ENCODE data around the gene TTC5. TPM values are rescaled to one million over a fixed set of nuclear protein-coding genes. Genes with fewer than 3 reads are reported as not detected.
"Not testable (repeated sequence)": the region's sequence is repeated elsewhere in the genome, so short reads cannot be mapped to it uniquely, and the experiment has no call there.

Gene TTC5
- total RNA-seq, 1 experiment from 2014 or later, result 18.4 TPM

DNA sequence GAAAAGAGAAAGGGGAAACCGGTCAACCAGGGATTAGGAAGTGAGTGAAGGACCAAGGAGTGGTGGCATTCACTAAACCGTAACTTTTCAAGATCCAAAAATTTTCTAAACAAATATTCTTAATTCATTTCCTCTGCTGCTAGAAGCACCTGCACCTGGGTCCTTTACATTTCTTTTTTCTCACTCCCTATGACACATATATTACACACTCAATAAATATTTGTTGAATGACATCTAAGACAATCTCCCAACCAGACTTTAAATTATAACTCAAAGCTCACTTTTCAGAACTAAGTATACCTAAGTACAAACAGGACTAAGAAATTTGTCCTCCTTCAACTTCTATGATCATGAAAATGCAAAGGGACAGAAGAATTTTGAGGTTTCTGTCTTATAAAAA lies 11.1 kb downstream of the TTC5 start:
- H3K4me1 Mint-ChIP-seq (ENCODE audit: insufficient read depth, unreplicated experiment), result no peaks in the 10 kb centered on the region
- DNase-seq (ENCODE audit: unreplicated experiment), result no peak
- peaks cover 70% of the 10 kb centered on the region for H3K36me3 Mint-ChIP-seq (ENCODE audit: insufficient read depth, unreplicated experiment)
- intact Hi-C loops (cut with micrococcal nuclease), result no loop called here
- H3K27me3 Mint-ChIP-seq (ENCODE audit: insufficient read depth, unreplicated experiment), result no peaks in the 10 kb centered on the region
- TF ChIP-seq, protein P1, sequence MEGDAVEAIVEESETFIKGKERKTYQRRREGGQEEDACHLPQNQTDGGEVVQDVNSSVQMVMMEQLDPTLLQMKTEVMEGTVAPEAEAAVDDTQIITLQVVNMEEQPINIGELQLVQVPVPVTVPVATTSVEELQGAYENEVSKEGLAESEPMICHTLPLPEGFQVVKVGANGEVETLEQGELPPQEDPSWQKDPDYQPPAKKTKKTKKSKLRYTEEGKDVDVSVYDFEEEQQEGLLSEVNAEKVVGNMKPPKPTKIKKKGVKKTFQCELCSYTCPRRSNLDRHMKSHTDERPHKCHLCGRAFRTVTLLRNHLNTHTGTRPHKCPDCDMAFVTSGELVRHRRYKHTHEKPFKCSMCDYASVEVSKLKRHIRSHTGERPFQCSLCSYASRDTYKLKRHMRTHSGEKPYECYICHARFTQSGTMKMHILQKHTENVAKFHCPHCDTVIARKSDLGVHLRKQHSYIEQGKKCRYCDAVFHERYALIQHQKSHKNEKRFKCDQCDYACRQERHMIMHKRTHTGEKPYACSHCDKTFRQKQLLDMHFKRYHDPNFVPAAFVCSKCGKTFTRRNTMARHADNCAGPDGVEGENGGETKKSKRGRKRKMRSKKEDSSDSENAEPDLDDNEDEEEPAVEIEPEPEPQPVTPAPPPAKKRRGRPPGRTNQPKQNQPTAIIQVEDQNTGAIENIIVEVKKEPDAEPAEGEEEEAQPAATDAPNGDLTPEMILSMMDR (IDR thresholded peaks at IDR 0.05; ENCODE audit: unreplicated experiment), result no peak
- no peaks in the 10 kb centered on the region for H3K9me3 Mint-ChIP-seq (ENCODE audit: unreplicated experiment)
- POLR2A ChIA-PET, result interaction anchor here (0.5 kb wide), 1 partner anchor 1703 kb away, joined by 3 read pairs; no protein-coding TSS in a partner anchor
- H3K4me3 Mint-ChIP-seq (ENCODE audit: unreplicated experiment), result no peak overlapping the region
- H3K27ac Mint-ChIP-seq (ENCODE audit: low read depth, unreplicated experiment), result no peak overlapping the region
- CTCF ChIA-PET, result no interaction called here
- BruUV-seq (replicated peaks), result TSS peak; percentile 19

DNA sequence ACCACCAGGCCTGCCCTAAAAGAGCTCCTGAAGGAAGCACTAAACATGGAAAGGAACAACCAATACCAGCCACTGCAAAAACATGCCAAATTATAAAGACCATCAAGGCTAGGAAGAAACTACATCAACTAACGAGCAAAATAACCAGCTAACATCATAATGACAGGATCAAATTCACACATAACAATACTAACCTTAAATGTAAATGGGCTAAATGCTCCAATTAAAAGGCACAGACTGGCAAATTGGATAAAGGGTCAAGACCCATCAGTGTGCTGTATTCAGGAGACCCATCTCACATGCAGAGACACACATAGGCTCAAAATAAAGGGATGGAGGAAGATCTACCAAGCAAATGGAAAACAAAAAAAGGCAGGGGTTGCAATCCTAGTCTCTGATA lies 23.8 kb downstream of the TTC5 start:
- H3K9me3 Mint-ChIP-seq (ENCODE audit: unreplicated experiment); intact Hi-C loops (cut with micrococcal nuclease); H3K4me1 Mint-ChIP-seq (ENCODE audit: insufficient read depth, unreplicated experiment); H3K4me3 Mint-ChIP-seq (ENCODE audit: unreplicated experiment); CTCF ChIA-PET; DNase-seq (ENCODE audit: unreplicated experiment); H3K27me3 Mint-ChIP-seq (ENCODE audit: insufficient read depth, unreplicated experiment); BruUV-seq (replicated peaks); H3K27ac Mint-ChIP-seq (ENCODE audit: low read depth, unreplicated experiment); POLR2A ChIA-PET: not testable (repeated sequence)
- peaks cover 26% of the 10 kb centered on the region for H3K36me3 Mint-ChIP-seq (ENCODE audit: insufficient read depth, unreplicated experiment)

DNA sequence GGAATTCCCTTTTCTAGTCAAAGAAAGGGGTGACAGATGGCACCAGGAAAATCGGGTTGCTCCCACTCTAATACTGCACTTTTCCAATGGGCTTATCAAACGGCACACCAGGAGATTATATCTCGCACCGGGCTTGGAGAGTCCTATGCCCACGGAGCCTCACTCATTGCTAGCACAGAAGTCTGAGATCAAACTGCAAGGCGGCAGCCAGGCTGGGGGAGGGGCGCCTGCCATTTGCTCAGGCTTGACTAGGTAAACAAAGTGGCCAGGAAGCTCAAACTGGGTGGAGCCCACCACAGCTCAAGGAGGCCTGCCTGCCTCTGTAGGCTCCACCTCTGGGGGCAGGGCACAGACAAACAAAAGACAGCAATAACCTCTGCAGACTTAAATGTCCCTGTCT lies 25.5 kb downstream of the TTC5 start:
- DNase-seq (ENCODE audit: unreplicated experiment); CTCF ChIA-PET; H3K27me3 Mint-ChIP-seq (ENCODE audit: insufficient read depth, unreplicated experiment); BruUV-seq (replicated peaks); POLR2A ChIA-PET; H3K4me1 Mint-ChIP-seq (ENCODE audit: insufficient read depth, unreplicated experiment); intact Hi-C loops (cut with micrococcal nuclease); H3K27ac Mint-ChIP-seq (ENCODE audit: low read depth, unreplicated experiment); H3K4me3 Mint-ChIP-seq (ENCODE audit: unreplicated experiment): not testable (repeated sequence)
- Mint-ChIP-seq H3K36me3 (ENCODE audit: insufficient read depth, unreplicated experiment) (peaks cover 18% of the 10 kb centered on the region), H3K9me3 (ENCODE audit: unreplicated experiment) (peaks cover 12% of the 10 kb centered on the region)

DNA sequence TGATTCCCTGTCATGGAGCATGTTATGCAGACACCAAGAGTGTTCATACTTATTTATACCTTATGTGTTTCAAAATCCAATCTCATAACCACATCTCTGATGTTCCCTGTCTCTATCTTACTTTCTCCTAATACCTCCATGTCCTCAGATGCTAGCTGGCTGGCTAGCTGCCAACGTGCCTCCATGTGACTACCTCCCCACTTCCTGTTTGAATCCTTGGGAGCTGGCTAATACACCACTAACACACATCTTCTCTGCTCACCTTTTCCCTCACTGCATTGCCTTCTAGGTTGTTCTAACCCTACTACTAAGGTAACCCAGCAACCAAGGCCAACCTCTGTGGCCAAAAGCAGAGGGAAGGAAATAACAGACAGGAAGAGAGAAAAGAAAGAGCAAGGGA lies 27.3 kb downstream of the TTC5 start:
- H3K27ac Mint-ChIP-seq (ENCODE audit: low read depth, unreplicated experiment), result no peak overlapping the region
- peak; percentile 30 for DNase-seq (ENCODE audit: unreplicated experiment)
- CTCF ChIA-PET, result interaction anchor here (0.7 to 1.0 kb wide), 3 partner anchors 13 to 1719 kb away, joined by 3 to 4 read pairs (median 3); no protein-coding TSS in a partner anchor
- H3K4me1 Mint-ChIP-seq (ENCODE audit: insufficient read depth, unreplicated experiment), result peaks cover 7% of the 10 kb centered on the region
- H3K36me3 Mint-ChIP-seq (ENCODE audit: insufficient read depth, unreplicated experiment), result peaks cover 14% of the 10 kb centered on the region
- POLR2A ChIA-PET, result interaction anchor here (0.6 kb wide), 1 partner anchor 288 kb away, joined by 3 read pairs; no protein-coding TSS in a partner anchor
- TF ChIP-seq, protein P1 (IDR thresholded peaks at IDR 0.05; ENCODE audit: unreplicated experiment), result no peak
- H3K9me3 Mint-ChIP-seq (ENCODE audit: unreplicated experiment), result peaks cover 13% of the 10 kb centered on the region
- no peaks in the 10 kb centered on the region for H3K27me3 Mint-ChIP-seq (ENCODE audit: insufficient read depth, unreplicated experiment)
- H3K4me3 Mint-ChIP-seq (ENCODE audit: unreplicated experiment), result no peak overlapping the region
- no TSS peak for BruUV-seq (replicated peaks)
- intact Hi-C loops (cut with micrococcal nuclease), result no loop called here

DNA sequence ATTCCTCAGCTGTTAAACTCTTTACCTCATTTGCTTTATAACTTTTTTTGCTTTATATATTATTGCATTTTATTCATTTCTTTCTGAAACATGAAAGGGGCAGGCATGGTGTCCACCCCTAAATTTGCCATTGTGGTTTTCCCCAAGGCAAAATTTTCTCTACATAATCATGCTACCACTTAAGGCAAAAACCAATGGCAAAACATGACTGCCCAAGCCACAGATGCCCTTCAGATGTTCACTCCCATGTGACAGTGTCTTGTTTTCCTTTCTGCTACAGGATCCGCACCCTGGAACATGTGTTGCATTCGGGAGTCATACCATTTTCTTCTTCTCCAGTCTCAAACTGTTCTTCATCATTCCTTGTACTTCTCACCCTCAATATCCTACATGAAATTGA lies 28.3 kb downstream of the TTC5 start:
- TF ChIP-seq, protein P1 (IDR thresholded peaks at IDR 0.05; ENCODE audit: unreplicated experiment), result no peak
- Mint-ChIP-seq H3K27ac (ENCODE audit: low read depth, unreplicated experiment) (no peak overlapping the region), H3K9me3 (ENCODE audit: unreplicated experiment) (peaks cover 14% of the 10 kb centered on the region), H3K27me3 (ENCODE audit: insufficient read depth, unreplicated experiment) (no peaks in the 10 kb centered on the region), H3K36me3 (ENCODE audit: insufficient read depth, unreplicated experiment) (peaks cover 14% of the 10 kb centered on the region), H3K4me1 (ENCODE audit: insufficient read depth, unreplicated experiment) (peaks cover 7% of the 10 kb centered on the region), H3K4me3 (ENCODE audit: unreplicated experiment) (no peak overlapping the region)
- intact Hi-C loops (cut with micrococcal nuclease), result no loop called here
- no peak for DNase-seq (ENCODE audit: unreplicated experiment)
- no TSS peak for BruUV-seq (replicated peaks)
- POLR2A ChIA-PET, result interaction anchor here (0.6 kb wide), 1 partner anchor 431 kb away, joined by 3 read pairs; no protein-coding TSS in a partner anchor
- CTCF ChIA-PET, result no interaction called here

Measured in MCF 10A (cell line).